Right hindlimb (tissue), 1 donor: ENCODE measurements around the gene GRID1.
"Not testable (repeated sequence)": the region's sequence is repeated elsewhere in the genome, so short reads cannot be mapped to it uniquely, and the experiment has no call there.

ENCODE experiments used
- DNase-seq: peaks from one replicate; pipeline ENCODE4 v3.0.0-alpha.2; 2018

GRID1 gene

DNA sequence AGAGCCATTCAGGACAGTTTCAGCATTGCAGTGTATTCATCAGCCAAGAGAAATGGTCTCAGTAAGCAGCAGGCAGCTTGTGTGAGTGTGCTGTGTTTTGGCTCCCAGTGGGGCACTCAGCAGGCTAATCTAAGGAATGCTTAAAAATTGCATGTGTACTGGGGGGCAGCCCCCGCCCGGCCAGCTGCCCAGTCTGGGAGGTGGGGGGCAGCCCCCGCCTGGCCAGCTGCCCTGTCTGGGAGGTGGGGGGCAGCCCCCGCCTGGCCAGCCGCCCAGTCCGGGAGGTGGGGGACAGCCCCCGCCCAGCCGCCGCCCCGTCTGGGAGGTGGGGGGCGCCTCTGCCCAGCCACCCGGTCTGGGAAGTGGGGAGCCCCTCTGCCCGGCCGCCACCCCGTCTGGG, 116.2 kb downstream of the GRID1 start:
- DNase-seq = no peak

DNA sequence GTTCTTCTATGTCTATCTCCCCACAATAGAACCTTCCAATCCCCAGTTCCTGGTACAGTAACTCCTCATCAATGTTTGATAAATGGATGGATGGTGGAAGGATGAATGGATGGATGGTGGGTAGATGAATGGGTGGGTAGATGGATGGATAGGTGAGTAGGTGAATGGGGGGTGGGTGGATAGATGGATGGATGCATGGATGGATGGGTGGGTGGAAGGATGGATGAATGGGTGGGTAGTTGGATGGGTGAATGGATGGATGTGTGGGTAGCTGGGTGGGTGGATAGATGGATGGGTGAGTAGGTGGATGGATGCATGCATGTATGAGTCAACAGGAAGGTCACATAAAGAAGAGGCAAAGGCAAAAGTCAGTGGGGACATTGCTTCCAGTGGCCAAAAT, 116.8 kb downstream of the GRID1 start:
- no peak for DNase-seq

GRCh38 chr10:86248062-86248461, 118.5 kb downstream of the GRID1 start:
- DNase-seq = no peak

DNA sequence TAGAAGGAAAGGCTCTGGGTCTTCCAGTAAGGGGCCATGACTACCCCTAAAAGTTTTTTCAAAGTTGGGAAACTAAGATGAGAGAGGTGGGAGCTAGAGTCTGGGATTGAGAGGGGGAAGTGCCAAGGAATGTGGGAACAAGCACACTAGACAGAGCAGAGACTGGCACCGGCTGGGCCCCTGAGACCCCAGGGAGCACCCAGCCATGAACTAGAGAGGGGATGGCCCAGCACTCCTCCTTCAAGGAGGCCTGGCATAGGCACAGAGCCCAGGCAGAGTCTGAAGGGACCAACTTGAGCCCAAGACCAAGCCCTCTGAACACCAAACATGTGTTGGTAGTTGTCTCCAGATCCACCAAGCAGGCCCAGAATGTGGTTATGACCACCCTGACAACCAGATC, 119.0 kb downstream of the GRID1 start:
- no peak for DNase-seq

GRCh38 chr10:86247073-86247472, 119.5 kb downstream of the GRID1 start:
- DNase-seq = no peak

DNA sequence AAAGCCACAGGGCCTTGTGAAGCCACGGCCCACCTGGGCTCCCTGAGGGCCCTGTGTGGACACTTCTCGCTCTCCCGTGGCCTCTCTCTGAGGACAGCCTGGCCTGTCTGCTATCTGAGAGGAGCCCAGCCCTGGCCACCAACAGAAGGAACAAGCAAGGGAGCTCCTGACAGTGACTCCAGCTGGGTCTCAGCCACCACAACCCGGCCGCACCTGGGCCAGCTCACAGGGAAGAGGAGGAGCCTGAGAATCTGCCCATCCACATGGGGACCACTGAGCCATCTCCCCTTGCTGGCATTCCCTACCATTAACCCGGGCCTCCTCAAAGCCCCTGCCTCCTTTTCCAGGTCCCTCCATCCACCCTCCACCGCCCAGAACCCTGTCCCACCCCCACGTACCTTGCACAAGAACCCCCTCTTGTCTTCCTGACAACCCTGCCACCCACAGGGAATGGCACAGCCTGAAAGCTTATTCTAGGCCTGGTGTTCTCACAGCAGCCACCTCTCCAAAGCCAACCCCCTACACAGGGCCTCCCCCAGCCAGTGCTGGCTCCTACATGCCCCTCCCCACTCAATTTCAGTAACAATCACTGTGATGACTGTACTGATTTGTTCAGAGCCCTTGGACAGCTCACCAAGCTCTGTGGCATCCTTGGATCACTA, 120.2 kb downstream of the GRID1 start:
- no peak for DNase-seq

DNA sequence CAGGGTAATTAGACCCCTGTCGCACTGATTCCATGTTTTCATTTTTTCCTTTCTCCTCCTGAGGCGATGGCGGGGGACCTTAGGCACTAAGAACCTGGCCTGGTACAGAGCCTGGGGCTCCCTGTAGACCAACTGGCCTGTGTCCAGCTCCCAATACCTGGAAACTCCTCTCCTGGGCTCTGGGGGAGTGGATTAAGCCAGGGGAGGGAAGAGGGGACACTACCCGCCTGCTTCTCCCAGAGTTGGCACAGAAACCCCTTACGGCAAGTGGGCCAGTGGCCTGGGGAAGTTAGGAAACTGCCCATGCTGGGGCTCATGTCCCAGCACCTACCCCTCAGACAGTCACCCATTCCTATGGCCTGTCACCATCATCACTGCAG, 121.6 kb downstream of the GRID1 start:
- DNase-seq = no peak

- DNase-seq = no peak
Observed at GRCh38 chr10:86244297-86245014, 122.1 kb downstream of the GRID1 start.

DNA sequence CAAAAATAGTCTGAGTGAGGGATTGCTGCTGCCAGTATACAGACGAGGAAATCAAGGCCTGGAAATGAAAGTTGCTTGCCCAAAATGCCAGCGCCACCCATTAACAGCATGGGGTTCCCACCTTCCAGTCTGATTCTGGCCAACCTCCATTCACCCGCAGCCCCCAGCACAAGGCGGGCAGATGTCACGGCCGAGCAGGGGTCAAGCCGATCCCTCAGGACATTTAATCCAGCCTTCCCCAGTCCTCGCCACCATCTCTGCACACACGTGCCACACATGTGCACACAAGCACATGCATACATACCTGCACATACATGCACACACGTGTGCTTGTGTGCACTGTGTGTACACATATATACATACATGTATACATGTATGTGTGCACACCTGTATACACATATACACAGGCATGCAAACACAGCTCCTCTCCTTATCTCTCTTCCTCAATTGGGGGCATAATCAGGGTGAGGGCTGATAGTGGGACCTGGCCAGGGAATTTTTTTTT, 122.9 kb downstream of the GRID1 start:
- no peak for DNase-seq

GRCh38 chr10:86242761-86243160, 123.8 kb downstream of the GRID1 start:
- no peak for DNase-seq

DNA sequence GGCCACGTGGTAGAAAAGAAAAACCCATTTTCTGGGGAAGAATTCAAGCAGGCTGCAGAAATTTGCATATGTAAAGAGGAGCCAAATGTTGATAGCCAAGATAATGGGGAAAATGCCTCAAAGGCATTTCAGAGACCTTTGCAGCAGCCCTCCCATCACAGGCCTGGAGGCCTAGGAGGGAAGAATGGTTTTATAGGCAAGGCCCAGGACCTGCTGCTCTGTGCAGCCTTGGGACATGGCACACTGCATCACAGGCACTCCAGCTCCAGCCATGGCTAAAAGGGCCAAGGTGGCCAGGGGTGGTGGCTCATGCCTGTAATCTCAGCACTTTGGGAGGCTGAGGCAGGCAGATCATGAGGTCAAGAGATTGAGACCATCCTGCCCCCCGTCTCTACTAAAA, 128.5 kb downstream of the GRID1 start:
- DNase-seq = not testable (repeated sequence)

DNA sequence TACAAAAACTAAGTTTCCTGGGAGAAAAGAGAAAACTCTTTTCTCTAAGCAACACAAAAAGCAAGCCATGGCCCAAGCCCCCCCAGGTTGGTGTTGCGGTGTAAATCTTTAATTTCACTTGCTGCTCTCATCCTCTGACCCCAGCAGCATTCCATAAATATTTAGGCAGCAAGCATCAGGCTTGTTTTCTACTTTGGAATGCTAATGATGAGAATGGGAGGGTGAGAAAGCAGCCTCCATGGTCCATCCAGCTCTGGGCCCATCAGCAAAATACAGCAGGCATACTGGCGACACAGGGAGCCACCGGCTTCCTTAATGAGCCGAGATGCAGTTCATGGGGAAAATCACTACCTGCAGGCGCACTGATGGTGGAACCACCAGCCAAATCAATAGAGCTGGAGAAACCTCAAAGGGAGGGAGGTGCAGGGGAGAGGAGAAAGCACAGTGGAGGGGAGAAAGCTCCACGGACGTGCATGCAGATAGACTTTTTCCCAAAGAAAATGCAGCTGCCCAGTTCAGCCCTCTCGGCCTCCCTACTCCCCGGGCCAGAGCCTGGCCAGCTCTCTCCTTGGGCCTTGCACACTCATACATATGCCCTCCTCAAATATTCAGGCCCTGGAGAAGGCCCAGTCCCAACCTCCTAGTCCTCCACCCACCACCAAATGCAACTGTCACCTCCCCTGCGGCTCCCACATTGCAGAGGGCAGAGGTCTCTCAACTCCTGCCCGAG, 131.9 kb downstream of the GRID1 start:
- DNase-seq = no peak

DNA sequence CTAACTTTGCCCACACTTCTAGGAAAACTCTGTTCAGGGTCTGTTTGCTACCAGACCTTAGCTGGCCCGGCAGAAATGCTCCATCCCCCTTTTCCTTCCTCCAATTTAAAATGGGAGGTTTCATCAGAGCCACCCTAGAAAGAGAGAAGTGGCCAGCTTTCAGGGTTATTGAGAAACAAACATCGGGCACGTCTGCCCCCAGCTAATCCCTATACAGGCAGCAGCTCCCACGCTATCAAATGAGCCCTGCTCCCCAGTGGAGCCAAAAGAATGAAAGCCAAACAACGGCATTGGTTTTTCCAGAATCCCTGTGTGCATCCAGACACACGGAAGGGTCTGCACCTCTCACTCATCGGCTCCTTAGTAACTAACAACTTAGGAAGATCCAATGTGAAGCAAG, 132.5 kb downstream of the GRID1 start:
- DNase-seq = no peak

DNA sequence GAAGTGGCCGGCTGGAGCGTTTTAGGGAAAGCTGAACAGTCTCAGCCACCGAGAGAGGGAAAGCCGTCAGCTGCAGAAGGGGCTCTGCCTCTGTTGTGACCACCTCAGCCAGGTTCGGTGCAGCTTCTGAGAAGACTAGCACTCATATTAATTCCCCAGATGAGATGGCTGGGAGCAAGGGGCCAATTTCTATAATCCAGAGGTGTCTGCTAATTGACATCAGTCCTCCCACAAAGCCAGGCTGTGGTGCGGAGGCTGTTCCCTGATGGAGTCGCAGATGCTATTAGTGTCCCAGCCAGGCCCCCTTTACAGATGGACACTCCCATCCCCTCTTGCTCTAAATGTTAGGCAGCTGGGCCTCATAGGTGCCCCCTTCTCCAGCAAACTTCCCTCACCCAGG, 133.5 kb downstream of the GRID1 start:
- DNase-seq = no peak

DNA sequence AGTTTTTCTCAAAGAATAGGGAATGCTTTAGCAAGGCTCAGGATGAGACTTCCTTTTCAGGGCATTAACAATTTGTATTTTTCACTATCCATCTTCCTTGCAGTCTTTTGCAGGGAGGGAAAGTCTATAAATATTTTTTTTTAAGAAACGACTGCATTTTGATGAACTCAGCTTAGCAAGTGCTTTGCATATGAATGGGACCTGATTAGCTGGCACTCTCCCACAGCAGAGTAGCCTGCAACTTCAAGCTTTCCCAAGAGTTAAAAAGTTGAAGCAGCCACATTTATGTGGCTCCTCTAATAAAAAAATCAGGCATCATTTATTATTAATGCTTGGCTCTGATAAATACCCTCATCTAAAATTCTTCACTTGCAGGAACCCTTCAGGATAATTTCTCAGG, 134.0 kb downstream of the GRID1 start:
- no peak for DNase-seq

DNA sequence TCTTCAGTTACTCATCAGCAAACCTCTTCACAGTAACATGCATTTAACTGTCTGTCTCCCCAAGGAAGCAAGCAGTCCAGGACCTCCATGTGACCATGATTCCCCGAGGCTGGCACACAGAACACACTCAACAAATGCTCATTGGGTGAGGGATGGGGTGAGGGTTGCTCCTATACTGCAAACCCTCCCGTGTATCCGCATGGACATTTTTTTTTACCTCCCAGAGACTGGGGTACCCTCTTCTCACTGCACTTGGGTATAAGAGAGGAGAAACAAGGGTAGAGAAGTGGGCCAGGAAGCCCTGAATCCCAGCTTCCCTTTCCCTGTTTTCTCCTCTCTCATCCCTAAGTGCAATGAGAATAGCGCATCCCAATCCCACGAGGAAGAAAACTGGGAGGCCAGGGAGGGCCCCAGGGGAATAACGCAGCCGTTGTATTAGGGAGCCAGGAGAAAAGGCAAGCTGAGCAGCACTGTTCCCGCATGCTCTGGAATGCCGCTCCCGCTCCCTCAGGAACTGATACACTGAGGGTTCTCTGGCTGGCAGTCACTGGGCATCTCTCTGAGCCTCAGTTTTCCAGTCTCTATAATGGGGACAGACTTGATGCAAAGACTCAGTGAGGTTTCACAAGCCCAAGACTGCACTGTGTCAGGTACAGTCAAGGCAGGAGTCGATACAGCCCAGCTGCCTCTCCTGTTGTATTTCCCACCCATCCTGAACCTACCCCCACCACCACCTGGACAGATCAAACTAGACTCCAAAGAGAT, 134.6 kb downstream of the GRID1 start:
- no peak for DNase-seq

DNA sequence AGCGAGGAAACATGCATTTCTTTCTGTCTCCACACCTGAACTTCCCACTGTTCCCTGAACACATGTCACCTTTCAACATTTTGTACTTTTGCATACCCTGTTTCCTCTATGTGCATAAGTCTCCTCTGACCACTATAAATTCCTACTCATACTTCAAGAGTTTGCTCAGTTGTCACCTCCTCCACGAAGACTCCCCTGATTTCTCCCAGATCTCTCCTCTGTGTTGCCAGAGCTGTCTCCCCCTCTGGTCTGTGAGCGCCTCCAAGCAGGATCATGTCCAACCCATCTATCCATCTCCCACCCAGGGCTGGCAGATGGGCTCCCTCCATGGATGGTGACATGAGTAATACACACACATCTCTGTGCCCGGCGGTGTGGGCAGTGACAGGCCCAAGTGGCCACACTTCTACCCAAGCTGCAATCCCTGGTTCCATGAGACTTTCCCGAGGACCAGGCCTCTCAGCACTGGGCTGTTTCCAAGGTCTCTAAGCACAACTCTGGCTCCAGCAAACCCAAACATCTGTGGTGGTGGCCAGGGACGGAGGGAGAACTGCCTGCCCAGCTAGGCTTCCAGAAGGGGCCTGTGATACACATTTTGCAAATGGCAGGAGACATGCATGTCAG, 135.9 kb downstream of the GRID1 start:
- DNase-seq = no peak

DNA sequence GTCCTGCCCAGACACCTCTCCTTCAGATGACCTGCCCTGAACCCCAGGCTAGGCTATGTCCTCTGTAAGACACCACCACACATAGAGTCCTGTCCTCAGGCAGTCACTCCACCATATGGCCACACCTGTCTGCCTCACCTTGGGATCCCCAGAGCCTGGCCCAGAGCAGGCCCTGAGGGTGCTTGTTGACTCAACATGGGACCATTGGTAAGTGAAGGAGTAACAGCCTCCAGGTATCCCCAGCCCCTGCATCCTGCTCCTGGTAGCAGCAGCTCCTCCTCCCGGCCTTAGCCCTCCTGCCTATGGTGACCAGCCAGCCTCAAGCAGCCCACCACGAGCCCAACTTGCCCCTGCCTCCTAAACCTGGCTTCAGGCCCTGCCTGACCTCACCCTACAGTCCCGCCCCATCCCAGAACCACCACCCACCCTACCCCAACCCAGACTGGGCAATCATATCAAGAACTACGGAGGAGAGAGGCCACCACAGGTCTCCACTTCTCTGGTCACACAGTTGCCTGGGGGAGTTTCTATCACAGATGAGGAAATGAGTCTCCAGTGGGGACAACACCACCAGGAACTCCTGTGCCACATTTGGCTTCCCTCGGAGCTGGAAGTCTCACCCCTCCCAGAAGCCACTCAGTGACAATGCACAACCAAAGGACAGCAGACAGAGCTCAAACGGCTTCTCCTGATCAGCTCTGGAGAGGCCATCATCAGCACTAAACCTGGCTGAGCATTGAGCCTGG, 136.6 kb downstream of the GRID1 start:
- no peak for DNase-seq

DNA sequence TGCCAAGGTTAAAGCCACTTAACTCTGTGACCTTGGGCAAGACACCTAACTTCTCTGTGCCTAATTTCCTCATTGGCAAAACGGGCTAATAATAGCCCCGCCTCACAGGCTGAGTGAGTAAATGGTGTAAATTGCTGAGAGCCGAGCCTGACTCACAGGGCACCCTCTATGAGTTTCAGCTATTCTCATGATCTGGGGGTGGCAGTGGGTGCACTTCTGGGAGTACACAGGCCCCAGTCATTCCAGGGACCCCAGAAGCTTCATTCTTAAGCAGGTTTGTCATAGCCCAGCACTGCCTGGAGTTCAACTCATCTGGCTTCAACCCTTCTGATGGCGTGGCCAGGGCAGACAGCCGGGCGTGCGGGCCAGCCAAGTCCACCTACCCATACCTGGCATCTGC, 137.2 kb downstream of the GRID1 start:
- no peak for DNase-seq

GRCh38 chr10:86227501-86228258, 138.9 kb downstream of the GRID1 start:
- no peak for DNase-seq

DNA sequence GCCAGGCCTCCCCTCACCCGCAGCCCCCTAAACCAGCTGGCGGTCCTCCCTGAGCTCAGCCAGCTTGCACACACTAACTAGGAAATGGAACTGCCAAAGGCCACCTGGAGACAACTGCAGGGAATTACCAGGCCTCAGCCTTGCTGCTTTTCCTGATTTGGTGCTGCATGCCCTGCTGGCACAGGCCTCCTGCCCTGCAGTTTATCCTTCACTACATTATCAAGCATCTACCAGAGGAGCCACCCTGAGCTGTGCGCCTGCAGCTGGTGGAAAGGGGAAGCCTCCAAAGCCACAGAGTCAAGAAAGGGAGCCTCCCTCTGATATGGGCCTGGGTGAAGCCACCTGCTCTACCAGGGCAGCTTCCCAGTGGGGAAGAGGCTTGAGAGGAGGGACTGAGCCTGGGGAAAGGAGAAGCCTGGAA, 139.8 kb downstream of the GRID1 start:
- DNase-seq = no peak
